Vagina (tissue), 2 donors: Measurements from ENCODE around the gene MKRN2OS.

Experiments
- CTCF ChIP-seq, 3 experiments: fragments of 450-650 bp in 2 of 3; fragments of 200-600 bp in 1 of 3; sonication (generic) in 1 of 3; IDR thresholded peaks; one replicate each; pipeline ENCODE4 v1.5.1; 2017 to 2019; ENCODE audit warnings: antibody characterized with exemption in 3 of 3, mild to moderate bottlenecking in 2 of 3, moderate library complexity in 2 of 3
- POLR2AphosphoS5 ChIP-seq, 2 donors: sonication (generic); formaldehyde crosslinking; IDR thresholded peaks; one replicate each; pipeline ENCODE4 v1.9.0; 2017; ENCODE audit warnings: antibody characterized with exemption in 2 of 2, mild to moderate bottlenecking in 2 of 2, low read depth in 1 of 2; ENCODE audit not compliant: insufficient read depth in 1 of 2

DNA sequence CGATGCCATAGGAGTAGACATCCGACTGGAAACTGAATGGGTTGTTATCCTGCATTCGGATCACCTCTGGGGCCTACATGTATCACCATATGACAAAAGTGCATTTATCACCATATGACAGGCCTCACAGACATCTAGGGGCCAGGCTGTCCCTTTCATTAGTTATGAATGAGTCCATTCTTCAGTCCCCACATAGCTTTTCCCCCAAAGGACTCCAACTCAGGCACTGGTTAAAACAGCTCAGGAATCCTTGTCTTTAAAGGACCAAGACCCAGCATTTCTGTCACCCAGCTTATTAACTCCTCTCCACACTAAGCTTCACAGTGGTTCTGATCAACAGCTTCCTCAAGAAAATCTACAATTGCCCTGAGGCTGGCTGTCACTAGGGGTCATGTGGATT is 39.9 kb upstream of the MKRN2OS start:
- TF ChIP-seq CTCF (IDR thresholded peaks at IDR 0.05) (no peak), POLR2AphosphoS5 (IDR thresholded peaks at IDR 0.05; ENCODE audit: insufficient read depth in 1 of 2, low read depth in 1 of 2) (no peak)
